SK-N-SH (cell line): Measurements from ENCODE around the gene LIAS. TPM values are rescaled to one million over a fixed set of nuclear protein-coding genes. Genes with fewer than 3 reads are reported as not detected.

Experiments
- CTCF ChIA-PET: fragments of 300-600, 350-600 bp; formaldehyde crosslinking; extraction: SDS; loops from one replicate; lab custom pipeline; 2021; lab: Yijun Ruan, JAX
- POLR2A ChIA-PET: fragments of 350-600 bp; sonication (Branson Sonifier 250); formaldehyde crosslinking; extraction: SDS; loops from one replicate; lab custom pipeline; 2020; ENCODE audit warnings: antibody characterized with exemption, inconsistent platforms; lab: Yijun Ruan, JAX
- DNase-seq: peaks from one replicate; pipeline ENCODE4 v3.0.0; 2012
- H2AFZ ChIP-seq: fragments of 200-600 bp; sonication (generic); 2 replicates; pipeline ENCODE4 v1.8.1; 2016; ENCODE audit warnings: antibody characterized with exemption, mild to moderate bottlenecking, low read depth
- H3F3A ChIP-seq: fragments of 200-600 bp; sonication (generic); replicated peaks from 2 replicates; pipeline ENCODE3; 2016; ENCODE audit warnings: antibody characterized with exemption, mild to moderate bottlenecking; ENCODE audit not compliant: insufficient read depth
- H3K27ac ChIP-seq, 2 experiments: fragments of 200-500 bp in 1 of 2; fragments of 200-600 bp in 1 of 2; sonication (Bioruptor generic) in 1 of 2; sonication (generic), shearing (Covaris generic) in 1 of 2; 2 replicates each; pipeline versions ENCODE4 v1.5.1 to v1.6.1; 2014 to 2016; ENCODE audit warnings: low read depth in 2 of 2, inconsistent platforms in 1 of 2, low read length in 1 of 2, mild to moderate bottlenecking in 1 of 2, mixed read lengths in 1 of 2
- H3K27me3 ChIP-seq: fragments of 200-600 bp; sonication (generic), shearing (Covaris generic); 2 replicates; pipeline ENCODE4 v1.6.1; 2016; ENCODE audit warnings: mixed run types; ENCODE audit not compliant: insufficient read depth
- H3K36me3 ChIP-seq, 2 experiments: fragments of 200-500 bp in 1 of 2; fragments of 200-600 bp in 1 of 2; sonication (Bioruptor generic) in 1 of 2; sonication (generic) in 1 of 2; replicated peaks in 1 of 2; 2 replicates each; pipeline versions ENCODE3 to v1.5.1; 2014 to 2016; ENCODE audit warnings: low read length in 1 of 2, mild to moderate bottlenecking in 1 of 2; ENCODE audit not compliant: insufficient read depth in 2 of 2, control insufficient read depth in 1 of 2
- H3K4me1 ChIP-seq, 2 experiments: fragments of 200-500 bp in 1 of 2; fragments of 200-600 bp in 1 of 2; sonication (Bioruptor generic) in 1 of 2; sonication (generic), shearing (Covaris generic) in 1 of 2; 2 replicates each; pipeline versions ENCODE4 v1.5.1 to v1.6.1; 2014 to 2016; ENCODE audit warnings: low read depth in 1 of 2, low read length in 1 of 2, mixed run types in 1 of 2; ENCODE audit not compliant: insufficient read depth in 2 of 2, control insufficient read depth in 1 of 2
- H3K4me2 ChIP-seq: fragments of 200-600 bp; sonication (generic), shearing (Covaris generic); 2 replicates; pipeline ENCODE4 v1.6.1; 2017; ENCODE audit warnings: mixed run types
- H3K4me3 ChIP-seq, 2 experiments: fragments of 200-500 bp in 1 of 2; fragments of 200-600 bp in 1 of 2; sonication (Bioruptor generic) in 1 of 2; sonication (generic), shearing (Covaris generic) in 1 of 2; 2 replicates each; pipeline versions ENCODE4 v1.5.1 to v1.8.1; 2014 to 2016; ENCODE audit warnings: low read depth in 2 of 2, inconsistent platforms in 1 of 2, low read length in 1 of 2, mild to moderate bottlenecking in 1 of 2, mixed read lengths in 1 of 2, moderate library complexity in 1 of 2
- H3K79me2 ChIP-seq: fragments of 200-600 bp; sonication (generic); 2 replicates; pipeline ENCODE4 v1.8.1; 2017; ENCODE audit warnings: mild to moderate bottlenecking; ENCODE audit not compliant: insufficient read depth
- H3K9ac ChIP-seq: fragments of 200-600 bp; sonication (generic); 2 replicates; pipeline ENCODE4 v1.6.1; 2017; ENCODE audit warnings: mixed run types
- H3K9me2 ChIP-seq: fragments of 200-600 bp; sonication (generic); 2 replicates; pipeline ENCODE4 v1.6.1; 2017; ENCODE audit warnings: mixed run types
- H3K9me3 ChIP-seq: fragments of 200-600 bp; sonication (generic); 2 replicates; pipeline ENCODE4 v1.6.1; 2017; ENCODE audit warnings: mixed run types, mild to moderate bottlenecking, moderate library complexity
- H4K20me1 ChIP-seq: fragments of 200-600 bp; sonication (generic); 2 replicates; pipeline ENCODE4 v1.6.1; 2017; ENCODE audit warnings: mild to moderate bottlenecking, mixed run types; ENCODE audit not compliant: insufficient read depth
- CHD2 ChIP-seq: fragments of 150-350 bp; IDR thresholded peaks from 2 replicates; pipeline ENCODE4 v1.6.1; 2018; ENCODE audit warnings: low read length; ENCODE audit not compliant: partially characterized antibody
- FOSL2 ChIP-seq: IDR thresholded peaks from 2 replicates; pipeline ENCODE4 v1.4.0; 2012; ENCODE audit warnings: low read depth, mild to moderate bottlenecking, moderate library complexity, borderline replicate concordance
- FOXJ3 ChIP-seq: sonication (generic); formaldehyde crosslinking; IDR thresholded peaks from 2 replicates; pipeline ENCODE4 v1.5.1; 2020; ENCODE audit warnings: mild to moderate bottlenecking, missing genetic modification reagents
- FOXM1 ChIP-seq: IDR thresholded peaks from 2 replicates; pipeline ENCODE4 v1.4.0; 2012; ENCODE audit warnings: low read depth, mild to moderate bottlenecking
- JUND ChIP-seq: IDR thresholded peaks from 2 replicates; pipeline ENCODE4 v1.4.0; 2012
- RAD21 ChIP-seq: IDR thresholded peaks from 2 replicates; pipeline ENCODE4 v1.6.1; 2012; ENCODE audit warnings: mild to moderate bottlenecking, low read length
- RXRA ChIP-seq: IDR thresholded peaks from 2 replicates; pipeline ENCODE4 v1.4.0; 2012; ENCODE audit warnings: low read depth, mild to moderate bottlenecking, borderline replicate concordance
- TCF12 ChIP-seq: IDR thresholded peaks from 2 replicates; pipeline ENCODE4 v1.4.0; 2012
- TEAD4 ChIP-seq: IDR thresholded peaks from 2 replicates; pipeline ENCODE4 v1.4.0; 2012; ENCODE audit warnings: mild to moderate bottlenecking, borderline replicate concordance; ENCODE audit not compliant: insufficient read depth
- WGBS: methylation state at CpG from one replicate; pipeline ENCODE4 v1.1.6; 2017; ENCODE audit warnings: low lambda C conversion rate; 5-methylcytosine and 5-hydroxymethylcytosine counted together
- polyA plus RNA-seq, 3 experiments: library from polyadenylated mRNA; depleted of rRNA; stranded (reverse); fragments of >200 nt; gene quantifications; 2 replicates each; pipeline ENCODE4 v1.2.3, GENCODE V29; 2012
- TF ChIP-seq, protein P1 (sequence below): IDR thresholded peaks from 2 replicates; pipeline ENCODE4; 2012
- TF ChIP-seq, protein P2 (sequence below): fragments of 150-350 bp; IDR thresholded peaks from 2 replicates; pipeline ENCODE4 v1.6.1; 2017; ENCODE audit warnings: antibody characterized with exemption, low read length, low read depth, borderline replicate concordance
- TF ChIP-seq, protein P3 (sequence below): IDR thresholded peaks from 2 replicates; pipeline ENCODE4 v1.4.0; 2012; ENCODE audit warnings: low read depth
- TF ChIP-seq, protein P4 (sequence below): fragments of 200-600 bp; sonication (generic); IDR thresholded peaks from 2 replicates; pipeline ENCODE4 v1.6.1; 2017; ENCODE audit warnings: antibody characterized with exemption, mild to moderate bottlenecking, moderate library complexity

The LIAS gene
- polyA plus RNA-seq, 1 of the 3 experiments (the other 2 are of a cell fraction), result 9.2 TPM

DNA sequence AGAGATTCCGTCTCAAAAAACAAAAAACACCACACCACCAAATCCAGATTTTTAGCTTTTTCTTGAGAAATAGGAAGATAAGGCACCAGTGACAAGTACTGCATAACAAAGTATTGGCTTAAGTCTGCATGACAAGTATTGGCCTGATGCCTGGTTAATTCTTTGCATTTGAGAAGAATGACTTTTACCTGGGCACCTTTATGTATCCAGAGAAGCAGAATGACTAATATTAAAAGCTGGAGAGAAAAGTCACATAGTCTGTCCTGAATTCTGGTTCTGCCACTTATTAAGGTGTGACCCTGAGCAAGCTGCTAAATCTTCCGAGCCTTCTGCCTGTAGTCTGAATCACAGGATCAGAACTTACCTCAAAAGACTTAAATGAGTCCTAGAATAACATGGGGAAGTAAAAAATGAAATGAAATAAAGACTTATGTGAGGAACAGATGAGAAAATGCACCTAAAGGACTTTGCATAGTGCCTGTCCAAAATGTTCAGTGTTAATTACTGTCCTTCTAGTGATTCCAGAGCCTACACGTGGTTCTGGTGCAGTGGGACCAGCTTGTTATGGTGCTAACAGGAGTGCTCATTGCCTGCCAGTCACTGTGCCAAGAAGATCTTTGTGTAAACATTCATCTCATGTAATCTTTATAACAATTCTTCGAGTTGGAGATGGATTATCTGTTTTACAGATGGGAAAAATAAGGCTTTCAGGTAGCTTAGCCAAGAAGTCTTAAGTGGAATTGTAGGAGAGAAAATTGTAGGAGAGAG lies 36.8 kb downstream of the LIAS start:
- no peak overlapping the region for H3K4me3 ChIP-seq
- H3K4me2 ChIP-seq, result no peak overlapping the region
- H3K27me3 ChIP-seq, result no peaks in the 10 kb centered on the region
- H3F3A ChIP-seq, result peaks cover 24% of the 10 kb centered on the region
- WGBS, result 69% methylated on average over 4 of the region's 4 CpGs
- H3K79me2 ChIP-seq, result peaks cover 9% of the 10 kb centered on the region; the same call in 1 of the 2 replicates
- H3K9me2 ChIP-seq, result no peaks in the 10 kb centered on the region
- TF ChIP-seq, protein P1, sequence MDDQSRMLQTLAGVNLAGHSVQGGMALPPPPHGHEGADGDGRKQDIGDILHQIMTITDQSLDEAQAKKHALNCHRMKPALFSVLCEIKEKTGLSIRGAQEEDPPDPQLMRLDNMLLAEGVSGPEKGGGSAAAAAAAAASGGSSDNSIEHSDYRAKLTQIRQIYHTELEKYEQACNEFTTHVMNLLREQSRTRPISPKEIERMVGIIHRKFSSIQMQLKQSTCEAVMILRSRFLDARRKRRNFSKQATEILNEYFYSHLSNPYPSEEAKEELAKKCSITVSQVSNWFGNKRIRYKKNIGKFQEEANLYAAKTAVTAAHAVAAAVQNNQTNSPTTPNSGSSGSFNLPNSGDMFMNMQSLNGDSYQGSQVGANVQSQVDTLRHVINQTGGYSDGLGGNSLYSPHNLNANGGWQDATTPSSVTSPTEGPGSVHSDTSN, result peak; percentile 8; the same call in 1 of the 2 replicates
- no peak for TF ChIP-seq FOXM1
- DNase-seq, result no peak
- H4K20me1 ChIP-seq, result no peaks in the 10 kb centered on the region
- no peaks in the 10 kb centered on the region for H3K9me3 ChIP-seq
- CTCF ChIA-PET, result no interaction called here
- POLR2A ChIA-PET, result no interaction called here
- H3K9ac ChIP-seq, result no peak overlapping the region
- no peaks in the 10 kb centered on the region for H3K4me1 ChIP-seq
- H3K36me3 ChIP-seq, result peaks cover 19 to 35% of the 10 kb centered on the region in 2 experiments
- H2AFZ ChIP-seq, result no peak overlapping the region
- no peak overlapping the region for H3K27ac ChIP-seq

DNA sequence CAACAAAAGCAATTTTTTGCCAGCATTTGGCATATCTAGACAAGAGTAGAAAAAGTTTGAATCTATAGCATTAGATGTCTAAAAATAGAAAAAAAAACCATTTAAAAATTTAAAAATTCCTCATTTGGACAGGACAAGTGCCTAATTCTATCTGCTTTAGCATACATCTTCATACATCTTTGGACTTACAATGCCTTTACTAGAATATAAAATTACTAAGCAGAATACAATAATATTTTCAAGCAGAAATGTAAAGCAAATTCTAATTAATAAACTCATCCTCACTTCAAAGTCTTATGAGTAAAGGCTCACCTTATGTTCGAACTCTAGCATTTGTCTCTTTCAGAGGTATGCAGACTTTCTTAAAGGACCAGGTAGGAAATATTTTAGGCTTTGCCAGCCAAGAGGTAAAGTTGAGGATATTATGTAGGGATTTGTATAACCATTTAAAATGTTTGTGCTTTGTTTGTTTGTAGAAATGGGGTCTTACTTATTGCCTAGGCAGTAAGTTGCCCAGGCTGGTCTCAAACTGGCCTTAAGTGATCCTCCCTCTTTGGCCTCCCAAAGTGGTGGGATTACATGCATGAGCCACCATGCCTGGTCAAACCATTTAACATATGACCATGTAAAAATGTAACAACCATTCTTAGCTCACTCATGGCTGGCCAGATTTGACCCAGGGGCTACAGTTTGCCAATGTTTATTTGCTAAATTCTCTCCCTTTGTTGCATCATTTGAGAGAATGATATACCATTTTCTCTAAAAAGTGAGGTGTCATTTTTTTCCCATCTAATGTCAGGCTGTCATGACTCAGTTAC lies 39.3 kb downstream of the LIAS start:
- no peak overlapping the region for H3K27ac ChIP-seq
- peaks cover 26 to 48% of the 10 kb centered on the region in 2 experiments for H3K36me3 ChIP-seq
- TF ChIP-seq RAD21 (no peak), TCF12 (no peak)
- TF ChIP-seq, protein P2, sequence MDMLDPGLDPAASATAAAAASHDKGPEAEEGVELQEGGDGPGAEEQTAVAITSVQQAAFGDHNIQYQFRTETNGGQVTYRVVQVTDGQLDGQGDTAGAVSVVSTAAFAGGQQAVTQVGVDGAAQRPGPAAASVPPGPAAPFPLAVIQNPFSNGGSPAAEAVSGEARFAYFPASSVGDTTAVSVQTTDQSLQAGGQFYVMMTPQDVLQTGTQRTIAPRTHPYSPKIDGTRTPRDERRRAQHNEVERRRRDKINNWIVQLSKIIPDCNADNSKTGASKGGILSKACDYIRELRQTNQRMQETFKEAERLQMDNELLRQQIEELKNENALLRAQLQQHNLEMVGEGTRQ, result no peak
- H4K20me1 ChIP-seq, result no peaks in the 10 kb centered on the region; the same call in 1 of the 2 replicates
- no peak overlapping the region for H3K4me2 ChIP-seq
- no peak overlapping the region for H3K9ac ChIP-seq
- WGBS, result 84% methylated on average over 1 of the region's 1 CpG
- H3K27me3 ChIP-seq, result no peaks in the 10 kb centered on the region
- peaks cover 0 to 12% of the 10 kb centered on the region in 2 experiments; a peak in 2 of 4 replicates for H3K4me1 ChIP-seq
- ChIA-PET POLR2A (interaction anchor here (0.6 kb wide), 1 partner anchor 321 kb away, joined by 3 read pairs; no protein-coding TSS in a partner anchor), CTCF (no interaction called here)
- DNase-seq, result no peak
- peaks cover 48% of the 10 kb centered on the region for H3F3A ChIP-seq
- H3K9me3 ChIP-seq, result no peaks in the 10 kb centered on the region
- peaks cover 13% of the 10 kb centered on the region; the same call in 1 of the 2 replicates for H3K79me2 ChIP-seq
- no peak overlapping the region for H3K4me3 ChIP-seq
- no peak overlapping the region for H2AFZ ChIP-seq
- no peaks in the 10 kb centered on the region for H3K9me2 ChIP-seq

DNA sequence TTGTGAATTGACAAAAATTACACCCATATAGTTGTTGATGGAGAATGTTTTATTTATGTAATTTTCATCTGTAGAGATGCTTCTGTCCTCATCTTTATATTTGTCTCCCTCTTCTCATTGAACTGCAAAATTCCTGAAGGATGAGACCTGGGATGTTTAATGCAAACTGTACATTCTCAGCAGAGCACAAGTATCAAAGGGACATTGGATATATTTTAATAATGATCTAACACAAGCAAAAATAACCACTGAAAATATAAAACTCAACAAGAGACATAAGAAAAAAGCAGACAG lies 39.8 kb downstream of the LIAS start:
- Histone ChIP-seq H3K79me2 (peaks cover 18% of the 10 kb centered on the region; the same call in 1 of the 2 replicates), H3K9me2 (no peaks in the 10 kb centered on the region), H3F3A (peaks cover 53% of the 10 kb centered on the region), H4K20me1 (no peaks in the 10 kb centered on the region; the same call in 1 of the 2 replicates), H3K4me3 (no peak overlapping the region), H3K27me3 (no peaks in the 10 kb centered on the region), H3K4me2 (no peak overlapping the region), H2AFZ (no peak overlapping the region), H3K9me3 (no peaks in the 10 kb centered on the region), H3K27ac (no peak overlapping the region), H3K9ac (no peak overlapping the region), H3K4me1 (peaks cover 0 to 15% of the 10 kb centered on the region in 2 experiments; a peak in 2 of 4 replicates), H3K36me3 (peaks cover 31 to 54% of the 10 kb centered on the region in 2 experiments)
- TF ChIP-seq RXRA (no peak), FOXJ3 (no peak), TEAD4 (no peak), CHD2 (no peak), JUND (no peak), FOSL2 (no peak)
- TF ChIP-seq, protein P3, sequence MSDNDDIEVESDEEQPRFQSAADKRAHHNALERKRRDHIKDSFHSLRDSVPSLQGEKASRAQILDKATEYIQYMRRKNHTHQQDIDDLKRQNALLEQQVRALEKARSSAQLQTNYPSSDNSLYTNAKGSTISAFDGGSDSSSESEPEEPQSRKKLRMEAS, result no peak
- TF ChIP-seq, protein P4, sequence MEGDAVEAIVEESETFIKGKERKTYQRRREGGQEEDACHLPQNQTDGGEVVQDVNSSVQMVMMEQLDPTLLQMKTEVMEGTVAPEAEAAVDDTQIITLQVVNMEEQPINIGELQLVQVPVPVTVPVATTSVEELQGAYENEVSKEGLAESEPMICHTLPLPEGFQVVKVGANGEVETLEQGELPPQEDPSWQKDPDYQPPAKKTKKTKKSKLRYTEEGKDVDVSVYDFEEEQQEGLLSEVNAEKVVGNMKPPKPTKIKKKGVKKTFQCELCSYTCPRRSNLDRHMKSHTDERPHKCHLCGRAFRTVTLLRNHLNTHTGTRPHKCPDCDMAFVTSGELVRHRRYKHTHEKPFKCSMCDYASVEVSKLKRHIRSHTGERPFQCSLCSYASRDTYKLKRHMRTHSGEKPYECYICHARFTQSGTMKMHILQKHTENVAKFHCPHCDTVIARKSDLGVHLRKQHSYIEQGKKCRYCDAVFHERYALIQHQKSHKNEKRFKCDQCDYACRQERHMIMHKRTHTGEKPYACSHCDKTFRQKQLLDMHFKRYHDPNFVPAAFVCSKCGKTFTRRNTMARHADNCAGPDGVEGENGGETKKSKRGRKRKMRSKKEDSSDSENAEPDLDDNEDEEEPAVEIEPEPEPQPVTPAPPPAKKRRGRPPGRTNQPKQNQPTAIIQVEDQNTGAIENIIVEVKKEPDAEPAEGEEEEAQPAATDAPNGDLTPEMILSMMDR, result no peak
- ChIA-PET CTCF (no interaction called here), POLR2A (no interaction called here)
- no peak for DNase-seq
